NCI-H2081 treated with DMSO at 0.1 percent for 48 hours (cell line): ENCODE data around the gene MAP6.
"Not testable (repeated sequence)": the region's sequence is repeated elsewhere in the genome, so short reads cannot be mapped to it uniquely, and the experiment has no call there.

Experiments
- DNase-seq: peaks from one replicate; lab custom pipeline; 2025; lab: John Stamatoyannopoulos, UW

MAP6 gene

GRCh38 chr11:75668451-75669297, at the start of gene MAP6:
MAP6 (minus strand) TSS chr11:75669038; CDS start chr11:75668369, 669 bp downstream.
- no peak for DNase-seq

- no peak for DNase-seq
These were observed 49.0 kb upstream of the MAP6 start, which contains the start of gene MOGAT2 for GRCh38 chr11:75717608-75718418. MOGAT2 (plus strand) TSS chr11:75717838; CDS start chr11:75717889, 51 bp downstream.

DNA sequence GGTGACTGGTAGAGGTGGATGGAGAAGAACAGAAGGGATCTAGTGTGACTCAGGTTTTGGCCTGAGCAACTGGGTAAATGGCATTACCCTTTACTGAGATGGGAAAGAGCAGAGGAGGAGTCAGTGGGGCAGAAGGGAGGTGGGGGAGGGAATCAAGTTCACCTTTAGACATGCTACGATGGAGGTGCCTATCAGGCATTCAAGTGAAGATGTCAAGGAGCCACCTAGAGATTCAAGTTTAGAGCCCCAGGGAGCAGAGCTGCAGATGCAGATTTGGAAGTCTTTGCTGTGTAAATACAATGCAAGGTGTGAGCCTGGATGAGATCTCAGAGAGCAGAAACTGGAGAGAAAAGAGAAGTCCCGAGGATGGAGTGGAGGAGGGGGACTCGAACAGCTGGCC, 47.8 kb upstream of the MAP6 start:
- no peak for DNase-seq

GRCh38 chr11:75715688-75716087, 46.9 kb upstream of the MAP6 start:
- no peak for DNase-seq

GRCh38 chr11:75714211-75714610, 45.4 kb upstream of the MAP6 start:
- DNase-seq, result no peak

GRCh38 chr11:75706260-75706729, 37.5 kb upstream of the MAP6 start:
- peak; percentile 23 for DNase-seq

DNA sequence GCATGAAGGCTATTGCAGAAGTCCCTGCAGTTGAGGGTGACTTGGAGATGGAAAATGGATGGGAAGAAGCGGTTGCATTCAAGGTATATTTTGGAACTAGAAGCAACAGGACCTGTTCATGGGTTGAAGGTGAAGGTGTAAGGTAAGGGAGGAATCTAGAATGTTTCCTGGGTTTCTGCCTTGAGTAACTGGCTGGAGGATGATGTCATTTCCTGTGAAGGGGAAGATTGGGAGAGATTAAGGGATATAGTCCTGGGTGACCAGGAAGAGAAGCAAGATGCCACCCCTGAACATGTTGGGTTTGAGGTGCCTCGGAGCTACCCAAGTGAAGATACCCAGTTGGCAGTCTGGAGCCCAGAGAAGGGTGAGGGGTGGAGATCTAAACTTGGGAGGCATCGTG, 36.7 kb upstream of the MAP6 start:
- DNase-seq, result no peak

GRCh38 chr11:75703695-75704237, 34.9 kb upstream of the MAP6 start:
- DNase-seq, result no peak

GRCh38 chr11:75700940-75701339, 32.1 kb upstream of the MAP6 start:
- no peak for DNase-seq

- DNase-seq, result no peak
These were observed 29.2 kb upstream of the MAP6 start for GRCh38 chr11:75697906-75698581.

- no peak for DNase-seq
These were observed 23.0 kb upstream of the MAP6 start for GRCh38 chr11:75691804-75692203.

DNA sequence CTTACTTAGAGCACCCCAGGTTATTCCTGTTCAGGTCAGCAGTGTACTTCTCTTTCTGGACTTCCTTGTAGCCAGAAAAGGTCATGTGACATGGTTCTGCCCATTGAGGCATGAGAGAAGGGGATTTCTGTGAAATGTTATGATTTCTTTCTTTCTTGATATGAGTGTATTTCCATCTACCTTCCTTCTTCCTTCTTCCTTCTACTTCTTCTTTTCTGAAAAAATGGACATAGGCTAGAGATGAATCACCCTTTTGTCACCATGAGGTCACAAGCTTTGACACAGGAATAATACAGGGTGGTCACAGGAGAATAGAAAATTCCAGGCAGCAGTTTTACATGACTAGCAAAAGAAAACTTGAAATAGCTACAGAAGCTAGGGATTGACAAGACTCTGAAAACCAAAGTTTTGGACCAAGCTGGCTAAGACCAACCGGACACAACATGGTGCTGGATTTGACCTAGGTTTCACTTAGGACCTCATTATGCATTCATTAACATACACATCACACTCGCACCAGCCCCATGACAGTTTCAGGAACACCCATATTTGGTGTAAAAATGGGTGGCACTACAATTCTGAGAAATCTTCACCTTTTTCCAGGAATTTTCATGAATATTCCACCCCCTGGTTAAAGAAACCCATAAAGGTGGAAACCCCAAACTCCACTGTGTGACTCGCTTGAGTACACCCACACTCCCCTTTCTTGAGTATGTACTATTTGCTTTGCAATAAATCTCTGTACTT, 21.2 kb upstream of the MAP6 start:
- DNase-seq, result no peak

DNA sequence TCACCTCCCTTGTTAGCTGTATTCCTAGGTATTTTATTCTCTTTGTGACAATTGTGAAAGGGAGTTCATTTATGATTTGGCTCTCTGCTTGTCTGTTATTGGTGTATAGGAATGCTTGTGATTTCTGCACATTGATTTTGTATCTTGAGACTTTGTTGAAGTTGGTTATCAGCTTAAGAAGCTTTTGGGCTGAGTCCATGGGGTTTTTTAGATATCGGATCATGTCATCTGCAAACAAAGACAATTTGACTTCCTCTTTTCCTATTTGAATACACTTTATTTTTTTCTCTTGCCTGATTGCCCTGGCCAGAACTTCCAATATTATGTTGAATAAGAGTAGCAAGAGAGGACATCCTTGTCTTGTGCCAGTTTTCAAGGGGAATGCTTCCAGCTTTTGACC, 15.0 kb upstream of the MAP6 start:
- not testable (repeated sequence) for DNase-seq

- no peak for DNase-seq
These were observed 10.7 kb upstream of the MAP6 start for GRCh38 chr11:75679566-75679965.

GRCh38 chr11:75678620-75679259, 9.9 kb upstream of the MAP6 start:
- DNase-seq, result no peak

GRCh38 chr11:75677909-75678308, 9.1 kb upstream of the MAP6 start:
- no peak for DNase-seq

DNA sequence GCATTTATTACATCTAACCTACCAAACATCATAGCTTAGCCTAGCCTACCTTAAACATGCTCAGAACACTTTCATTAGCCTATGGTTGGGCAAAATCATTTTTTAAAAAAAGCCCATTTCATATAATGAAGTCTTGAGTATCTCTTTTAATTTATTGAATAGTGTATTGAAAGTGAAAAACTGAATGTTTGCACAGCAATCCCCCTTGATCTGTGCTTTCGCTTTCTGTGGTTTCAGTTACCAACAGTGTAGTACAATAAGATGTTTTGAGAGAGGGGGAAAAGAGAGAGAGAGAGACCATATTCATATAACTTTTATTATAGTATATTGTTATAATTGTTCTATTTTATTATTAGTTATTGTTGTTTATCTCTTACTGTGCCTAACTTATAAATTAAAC, 8.4 kb upstream of the MAP6 start:
- no peak for DNase-seq

DNA sequence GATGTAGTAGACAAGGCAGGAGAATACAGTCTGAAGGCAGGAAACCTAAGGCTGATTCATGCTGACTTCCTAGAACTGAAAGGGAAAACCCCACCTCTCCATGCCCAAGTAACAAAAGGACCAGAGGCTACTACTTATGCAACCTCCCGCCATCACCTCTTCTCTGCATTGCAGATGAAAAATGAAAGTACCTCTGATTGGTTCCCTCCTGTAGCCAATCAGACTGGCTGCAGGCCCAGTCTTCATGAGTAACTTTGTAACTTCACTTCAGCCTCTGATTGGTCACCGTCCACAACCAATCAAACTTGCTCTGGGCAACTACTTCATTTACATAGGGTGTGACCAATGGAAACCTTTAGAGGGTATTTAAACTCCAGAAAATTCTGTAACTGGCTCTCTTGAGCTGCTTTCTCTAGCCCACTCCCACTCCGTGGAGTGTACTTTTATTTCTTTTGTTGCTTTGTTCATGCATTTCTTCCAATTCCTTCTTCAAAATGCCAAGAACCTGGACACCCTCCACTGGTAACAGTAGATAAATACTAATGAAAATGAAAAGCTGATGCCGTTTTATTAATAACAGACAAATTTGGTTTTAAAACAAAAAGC, 5.2 kb upstream of the MAP6 start:
- DNase-seq, result no peak

GRCh38 chr11:75667831-75668450, 897 bp downstream of the MAP6 start:
- DNase-seq, result no peak

- DNase-seq, result no peak
These were observed 1.5 kb downstream of the MAP6 start for GRCh38 chr11:75667255-75667830.
